Activated effector memory CD4-positive, alpha-beta T cell treated with anti-CD3 and anti-CD28 coated beads, Interleukin-2, amount 50 U/mL, for 16 hours (primary cell): ENCODE data around the gene AGBL4.
"Not testable (repeated sequence)": the region's sequence is repeated elsewhere in the genome, so short reads cannot be mapped to it uniquely, and the experiment has no call there.

ENCODE experiments used
- DNase-seq: peaks from one replicate; pipeline ENCODE4 v3.0.0-alpha.2; 2020

The AGBL4 gene

DNA sequence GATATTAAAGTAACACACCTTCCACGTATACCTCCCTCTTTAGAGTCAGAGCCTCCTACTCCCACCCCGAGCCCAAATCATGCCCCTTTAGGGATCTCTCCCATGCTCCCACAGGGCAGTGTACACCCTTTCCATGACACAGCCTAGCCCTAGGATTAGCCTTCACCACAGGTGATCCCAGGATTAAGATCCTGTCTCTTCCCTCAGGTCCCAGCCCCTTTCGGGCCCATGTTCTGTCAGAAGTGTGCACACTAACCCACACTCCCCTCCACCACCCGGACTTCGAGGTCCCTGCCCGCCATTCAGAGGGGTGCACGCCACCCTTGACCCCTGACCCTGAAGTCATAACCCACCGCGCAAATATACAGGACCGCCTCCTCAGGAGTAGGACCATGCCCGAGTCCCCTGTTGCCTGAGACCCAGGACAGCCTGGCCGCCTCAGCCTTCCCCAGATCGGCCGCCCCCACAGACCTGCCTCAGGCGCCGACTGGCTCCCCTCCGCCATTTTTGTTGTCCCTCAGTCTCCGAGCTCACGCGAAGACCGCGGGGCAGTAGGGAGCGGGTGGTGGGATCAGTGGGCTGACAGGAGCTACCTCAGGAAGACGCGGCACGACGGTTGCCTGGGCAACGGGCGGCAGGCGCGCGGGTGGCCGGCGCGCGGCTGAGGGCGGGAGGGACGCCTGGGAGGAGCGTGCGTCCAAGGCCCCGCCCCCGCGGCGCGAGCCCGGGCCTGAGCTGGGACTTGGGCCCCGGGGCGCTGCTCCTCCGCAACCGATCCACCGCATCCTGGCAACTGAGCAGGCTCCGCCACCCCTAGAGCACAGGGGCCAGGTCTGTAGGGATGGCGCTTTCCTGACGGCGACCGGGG, at the start of gene AGBL4:
AGBL4 (minus strand) TSS at position 663 of the 868 bp plus-strand sequence.
- DNase-seq = no peak

DNA sequence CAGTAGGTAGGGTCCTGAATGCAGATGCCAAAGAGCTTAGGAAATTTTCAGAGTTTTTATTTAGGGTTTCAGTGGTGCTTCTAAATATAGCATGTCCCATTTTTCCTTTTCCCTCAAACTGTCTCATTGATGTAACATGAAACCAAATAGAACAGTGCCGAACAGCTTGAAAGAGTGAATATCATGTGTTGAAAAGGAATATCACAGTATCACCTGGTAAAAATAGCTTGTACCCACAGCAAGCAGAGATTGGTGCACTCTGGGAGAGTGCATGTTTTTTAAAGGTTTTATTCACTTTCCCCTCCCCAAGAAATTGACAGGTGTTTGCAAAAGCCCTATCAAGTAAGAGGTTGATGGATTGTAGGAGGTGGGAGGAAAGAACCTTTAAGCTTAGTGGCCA, 43.1 kb upstream of the AGBL4 start:
- no peak for DNase-seq

DNA sequence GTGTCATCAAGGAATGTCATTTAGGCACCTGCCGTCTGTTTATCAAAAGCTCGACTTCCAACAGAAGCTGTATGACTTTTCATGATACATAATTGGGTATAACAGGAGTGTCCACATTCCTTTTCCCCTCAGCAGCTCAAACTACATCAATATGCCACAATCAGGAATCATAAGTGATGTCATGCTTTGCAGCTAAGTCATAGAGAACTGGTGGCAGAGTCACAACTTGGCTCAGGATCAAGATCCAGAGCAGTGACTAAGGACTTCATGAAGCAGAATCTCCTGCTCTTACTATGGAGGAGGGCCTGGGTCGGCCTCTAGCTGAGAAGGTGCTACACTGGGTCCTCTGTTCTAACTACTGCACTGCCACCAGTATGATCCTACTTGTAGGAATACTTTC, 36.5 kb upstream of the AGBL4 start:
- no peak for DNase-seq

DNA sequence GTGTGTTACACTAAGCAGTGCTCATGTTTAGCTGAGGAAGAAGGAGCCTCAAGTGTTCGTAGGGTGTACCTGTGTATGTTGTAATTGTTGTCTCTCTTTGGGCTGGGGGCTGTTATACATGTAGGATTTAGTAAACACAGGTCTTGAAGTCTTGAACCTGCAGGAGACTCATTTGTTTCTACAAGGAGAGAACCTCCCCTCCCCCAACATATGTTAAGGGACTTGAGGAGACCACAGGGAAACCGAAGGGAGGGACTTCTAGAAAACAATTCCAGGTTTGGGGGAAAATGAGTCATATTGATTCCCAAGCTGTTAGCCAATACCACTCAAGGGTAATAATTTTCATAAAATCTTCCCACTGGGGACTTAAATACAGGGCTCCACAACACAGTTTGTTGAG, 25.0 kb upstream of the AGBL4 start:
- DNase-seq = no peak

- DNase-seq = no peak
Observed at GRCh38 chr1:50047916-50048694, 24.4 kb upstream of the AGBL4 start.

DNA sequence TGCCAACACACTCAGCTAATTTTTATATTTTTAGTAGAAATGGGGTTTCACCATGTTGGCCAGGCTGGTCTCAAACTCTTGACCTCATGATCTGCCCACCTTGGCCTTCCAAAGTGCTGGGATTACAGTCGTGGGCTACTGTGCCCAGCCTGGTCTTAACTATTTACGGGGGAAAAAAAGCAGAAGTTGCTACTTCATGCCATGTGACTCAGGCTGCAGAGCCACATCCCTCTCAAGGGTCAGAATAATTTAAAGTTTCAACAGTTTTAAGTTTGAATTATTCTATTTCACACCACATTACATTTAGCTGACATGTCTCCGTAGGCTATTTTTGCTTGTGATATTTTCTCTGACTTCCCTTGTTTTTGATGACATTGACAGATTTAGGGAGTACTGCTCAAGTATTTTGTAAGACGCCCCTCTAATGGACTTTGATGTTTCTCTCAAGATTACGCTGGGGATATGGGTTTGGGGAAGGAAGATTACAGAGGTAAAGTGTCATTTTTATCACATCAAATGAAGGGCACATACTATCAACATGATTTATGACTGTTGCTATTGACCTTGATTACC, 14.6 kb upstream of the AGBL4 start:
- DNase-seq = no peak

DNA sequence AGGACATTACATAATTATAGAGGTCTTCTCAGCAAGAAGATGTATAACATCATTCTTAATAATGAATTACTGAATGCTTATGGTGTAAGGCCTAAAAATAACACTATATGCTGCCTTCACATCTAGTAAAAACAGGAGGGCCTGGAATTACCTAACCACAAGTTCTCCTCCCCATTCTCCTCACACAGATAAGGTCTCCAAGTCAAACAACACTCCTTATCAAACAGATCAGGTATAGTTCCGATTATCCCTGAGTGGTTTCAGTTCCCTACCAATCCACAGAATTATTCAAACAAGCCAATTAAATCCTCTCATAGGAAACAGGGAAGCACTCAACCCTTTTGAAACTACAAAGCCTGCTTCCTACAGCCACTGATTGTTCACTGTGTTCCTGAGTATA, 4.0 kb upstream of the AGBL4 start:
- DNase-seq = no peak

DNA sequence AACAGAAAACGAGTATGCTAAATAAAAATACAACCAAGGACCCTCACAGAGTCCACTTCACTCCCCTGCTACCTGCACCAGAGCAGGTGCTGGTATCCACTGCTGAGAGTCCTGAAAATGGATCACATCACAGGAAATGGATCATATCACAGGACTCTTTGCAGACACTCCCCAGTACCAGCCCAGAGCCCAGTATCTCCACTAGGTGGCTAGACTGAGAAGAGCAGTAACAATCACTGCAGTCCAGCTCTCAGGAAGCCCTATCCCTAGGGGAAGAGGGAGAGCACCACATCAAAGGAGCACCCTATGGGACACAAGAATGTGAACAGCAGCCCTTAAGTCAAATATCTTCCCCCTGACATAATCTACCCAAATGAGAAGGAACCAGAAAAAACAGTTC, 28.0 kb downstream of the AGBL4 start:
- DNase-seq = no peak

- DNase-seq = no peak
Observed at GRCh38 chr1:49971088-49971487, 52.7 kb downstream of the AGBL4 start.

DNA sequence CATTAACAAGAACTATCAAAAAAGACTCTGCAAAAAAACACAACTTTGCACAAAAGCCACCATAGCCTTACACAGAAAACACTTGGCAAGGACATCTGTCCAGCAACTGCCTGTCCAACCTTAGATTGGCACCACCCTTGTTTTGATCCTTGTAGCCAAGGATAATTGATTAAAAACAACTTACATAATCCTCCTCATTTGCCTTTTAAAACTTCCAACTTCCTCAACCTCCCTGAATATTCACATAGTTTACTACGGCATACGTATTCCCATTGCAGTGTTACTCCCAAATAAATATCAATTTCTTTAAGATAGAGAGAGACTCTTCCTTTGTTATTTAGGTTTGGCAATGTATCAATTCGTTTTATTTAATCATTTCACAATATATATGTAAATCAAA, 72.4 kb downstream of the AGBL4 start:
- DNase-seq = no peak

GRCh38 chr1:49915301-49915700, 108.5 kb downstream of the AGBL4 start:
- not testable (repeated sequence) for DNase-seq

DNA sequence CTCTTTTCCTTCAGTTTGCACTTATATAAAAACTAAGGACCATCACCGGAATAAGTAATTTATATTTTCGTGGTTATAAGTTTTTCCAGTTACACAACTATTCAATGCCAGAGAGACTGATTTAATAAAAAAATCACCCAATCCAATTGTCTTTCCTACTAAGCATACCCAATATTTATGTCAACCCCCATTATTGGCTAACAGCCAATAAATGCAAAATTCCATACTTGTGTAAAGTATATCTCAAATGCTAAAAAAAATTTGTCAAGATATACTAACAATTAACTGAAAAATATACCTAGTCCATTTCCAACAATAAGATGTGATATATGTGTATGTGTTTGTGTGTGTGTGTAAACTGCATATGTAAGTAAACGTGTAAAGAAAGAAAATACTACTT, 117.4 kb downstream of the AGBL4 start:
- no peak for DNase-seq

DNA sequence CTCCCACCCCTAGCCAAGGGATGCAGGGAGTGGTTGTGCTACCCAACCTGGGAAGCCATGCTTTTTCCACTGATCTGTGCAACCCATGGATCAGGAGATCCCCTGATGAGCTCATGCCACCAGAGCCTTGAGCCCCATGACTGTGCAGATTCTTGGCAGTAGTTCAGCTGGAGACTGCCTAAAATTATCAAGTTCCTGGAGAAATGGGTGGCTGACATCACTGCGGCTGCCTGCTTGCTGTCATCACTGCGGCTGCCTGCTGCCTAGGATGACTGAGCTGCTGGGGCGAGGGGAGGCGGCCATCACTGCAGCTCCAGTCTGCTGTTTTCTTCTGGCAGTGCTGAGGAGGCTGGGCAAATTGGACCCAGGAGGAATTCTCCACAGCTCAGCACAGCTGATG, 159.2 kb downstream of the AGBL4 start:
- no peak for DNase-seq

DNA sequence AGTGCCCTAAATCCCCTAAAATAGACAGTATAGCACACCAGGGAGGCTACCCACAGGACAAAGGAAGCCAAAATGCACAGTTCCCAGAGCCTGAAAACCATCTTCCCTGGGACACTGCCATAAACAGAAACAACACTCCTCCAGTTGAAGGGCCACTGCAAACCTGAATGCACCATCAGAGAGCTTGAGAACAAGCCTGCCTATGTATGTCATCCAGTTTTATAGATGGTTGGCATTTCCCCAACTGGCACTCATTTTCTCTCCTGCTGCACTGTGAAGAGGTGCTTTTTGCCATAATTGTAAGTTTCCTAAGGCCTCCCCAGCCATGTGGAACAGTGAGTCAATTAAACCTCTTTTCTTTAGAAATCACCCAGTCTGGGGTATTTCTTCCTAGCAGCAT, 169.0 kb downstream of the AGBL4 start:
- DNase-seq = no peak

- no peak for DNase-seq
Observed at GRCh38 chr1:49842596-49842995, 181.2 kb downstream of the AGBL4 start.

DNA sequence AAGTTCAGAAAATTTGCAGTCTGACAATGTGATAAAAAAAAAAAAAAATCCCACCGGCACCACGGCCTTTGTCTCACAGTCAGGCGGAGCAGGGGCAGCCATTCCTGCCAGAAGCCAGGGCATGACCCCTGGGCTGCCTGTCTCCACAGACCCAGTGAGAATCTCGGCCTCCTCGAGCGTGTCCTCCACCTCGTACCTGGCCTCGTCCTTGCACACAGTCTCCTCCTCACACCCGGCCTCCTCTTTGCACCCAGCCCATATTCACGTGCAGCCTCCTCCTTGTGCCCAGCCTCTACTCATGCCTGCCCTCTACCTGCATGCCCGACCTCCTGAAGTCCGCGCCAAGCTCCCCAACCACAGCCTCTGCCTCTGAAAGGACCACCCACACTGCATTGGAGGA, 182.0 kb downstream of the AGBL4 start:
- DNase-seq = no peak

DNA sequence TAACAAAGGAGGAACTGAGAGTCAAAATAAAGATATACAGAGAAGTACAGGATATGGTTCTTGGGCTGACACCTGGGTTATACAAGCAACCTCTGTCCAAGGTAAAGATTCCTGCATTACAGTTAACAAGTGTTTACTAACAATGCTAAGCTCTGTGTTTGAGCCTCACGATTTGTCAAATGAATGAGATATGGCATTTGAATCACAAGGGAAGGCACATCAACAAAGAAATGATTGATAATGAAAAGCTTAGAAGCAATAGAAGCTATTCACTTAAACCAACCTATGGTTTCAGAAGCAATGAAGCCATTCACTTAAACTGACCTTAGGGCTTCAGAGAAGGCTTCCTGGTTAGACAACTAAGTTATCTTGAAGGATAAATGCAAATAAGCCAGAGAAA, 199.5 kb downstream of the AGBL4 start:
- DNase-seq = no peak

GRCh38 chr1:49817681-49818080, 206.1 kb downstream of the AGBL4 start:
- DNase-seq = no peak

GRCh38 chr1:49787013-49787412, 236.7 kb downstream of the AGBL4 start:
- not testable (repeated sequence) for DNase-seq

DNA sequence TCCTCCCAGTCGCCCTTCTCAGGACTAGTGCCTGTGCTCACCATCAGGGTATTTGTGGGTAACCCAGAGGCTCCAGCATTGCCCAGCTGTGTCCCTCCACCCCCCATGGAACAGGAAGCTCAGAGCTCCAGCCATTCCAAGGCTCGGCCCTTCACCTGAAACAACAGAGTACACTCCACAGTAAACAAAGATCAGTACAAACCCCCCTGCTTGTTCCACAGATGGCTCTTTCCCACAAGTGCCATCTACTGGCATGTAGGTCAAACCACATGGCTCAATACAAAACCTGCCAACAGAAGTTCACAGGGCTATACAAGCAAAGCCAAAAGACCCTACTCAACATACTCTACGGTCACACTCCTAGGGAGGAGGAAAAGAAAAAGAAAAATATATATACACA, 258.7 kb downstream of the AGBL4 start:
- DNase-seq = no peak

GRCh38 chr1:49738118-49738517, 285.6 kb downstream of the AGBL4 start:
- not testable (repeated sequence) for DNase-seq

DNA sequence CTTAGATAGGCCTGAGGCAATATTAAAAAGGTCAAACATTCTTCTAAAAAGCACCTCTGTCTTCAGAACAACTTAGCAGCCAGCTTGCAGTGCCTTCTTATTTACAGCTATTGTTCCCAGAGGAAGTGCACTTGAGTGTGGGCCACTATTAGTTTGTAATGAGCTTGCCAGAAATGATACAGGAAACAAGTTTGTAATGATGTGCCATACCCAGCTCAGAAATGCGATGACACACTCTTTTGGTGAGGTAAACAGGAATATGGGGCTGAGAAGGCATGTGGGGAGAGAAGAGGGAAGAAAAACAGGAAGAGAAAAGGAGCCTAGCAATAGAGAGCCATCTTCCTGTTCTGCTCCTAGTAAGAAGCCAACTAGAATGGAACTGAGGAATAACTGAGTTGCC, 295.4 kb downstream of the AGBL4 start:
- no peak for DNase-seq

GRCh38 chr1:49723662-49724061, 300.1 kb downstream of the AGBL4 start:
- DNase-seq = no peak

DNA sequence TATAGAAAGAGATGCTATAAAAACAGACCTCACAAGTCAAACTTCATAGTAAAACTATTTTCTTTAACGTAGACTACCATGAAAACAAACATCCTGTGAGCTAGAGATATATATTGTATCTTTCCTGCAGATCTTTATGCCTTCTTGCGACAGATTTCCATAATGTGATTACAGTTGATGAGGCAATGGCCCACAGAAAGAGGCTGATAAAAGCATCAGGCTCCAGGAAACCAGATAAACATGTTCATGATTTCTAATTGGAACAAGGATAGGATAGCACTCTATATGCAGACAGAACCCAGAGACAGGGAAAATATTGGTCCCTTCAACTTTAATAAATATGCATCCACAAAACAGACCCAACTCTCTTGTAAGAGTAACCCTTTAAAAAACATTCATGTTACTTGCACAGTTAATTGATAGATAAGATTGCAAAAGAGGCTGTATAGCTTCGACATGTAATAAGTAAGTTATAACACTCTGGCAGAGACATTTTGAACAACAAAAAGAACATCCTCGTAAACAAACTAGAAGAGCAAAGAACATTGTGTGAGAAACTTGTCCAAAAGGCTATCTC, 329.4 kb downstream of the AGBL4 start:
- no peak for DNase-seq
